ENCODE measurements around the gene VIT. TPM values are rescaled to one million over a fixed set of nuclear protein-coding genes. Genes with fewer than 3 reads are reported as not detected.

The VIT gene
- total RNA-seq, 1 donor from 2014 or later, result 3.9 TPM

- no peak for DNase-seq (ENCODE audit: low spot score)
These were observed 162.9 kb downstream of the VIT start for GRCh38 chr2:36859366-36859792.

DNA sequence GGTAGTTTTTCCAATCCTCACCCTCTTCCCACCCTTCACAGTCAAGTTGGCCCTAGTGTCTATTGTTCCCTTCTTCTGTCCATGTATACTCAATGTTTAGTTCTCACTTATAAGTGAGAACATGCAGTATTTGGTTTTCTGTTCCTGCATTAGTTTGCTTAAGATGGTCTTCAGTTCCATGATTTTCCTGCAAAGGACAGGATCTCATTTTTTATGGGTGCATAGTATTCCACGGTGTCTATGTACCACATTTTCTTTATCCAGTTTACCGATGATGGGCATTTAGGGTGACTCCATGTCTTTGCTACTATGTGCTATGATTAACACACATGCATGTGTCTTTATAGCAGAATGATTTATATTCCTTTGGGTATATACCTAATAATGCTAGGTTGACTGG, 165.4 kb downstream of the VIT start:
- DNase-seq (ENCODE audit: low spot score), result no peak

Other genes starting within 250 kb of the VIT start
- gene FEZ2, start 98.5 kb upstream of the VIT start, total RNA-seq (ENCODE audit: insufficient read depth, low replicate concordance), result 63.3 TPM

Data from umbilical cord (tissue), 2 donors.